SK-N-SH (cell line): ENCODE data around the gene ADAMTSL1.

Source experiments
- EZH2phosphoT487 ChIP-seq: fragments of 200-600 bp; sonication (generic); IDR thresholded peaks from 2 replicates; pipeline ENCODE4 v1.6.1; 2017; ENCODE audit warnings: low read depth, mixed run types, mild to moderate bottlenecking, antibody characterized with exemption, moderate library complexity, borderline replicate concordance
- GABPA ChIP-seq: IDR thresholded peaks from 2 replicates; pipeline ENCODE4 v1.4.0; 2012; ENCODE audit warnings: low read depth, mild to moderate bottlenecking
- JUND ChIP-seq: IDR thresholded peaks from 2 replicates; pipeline ENCODE4 v1.4.0; 2012
- POLR2AphosphoS5 ChIP-seq: IDR thresholded peaks from 2 replicates; pipeline ENCODE4 v1.6.1; 2012; ENCODE audit warnings: low read depth, low read length
- RXRA ChIP-seq: IDR thresholded peaks from 2 replicates; pipeline ENCODE4 v1.4.0; 2012; ENCODE audit warnings: low read depth, mild to moderate bottlenecking, borderline replicate concordance
- TAF1 ChIP-seq: IDR thresholded peaks from 2 replicates; pipeline ENCODE4 v1.6.1; 2012; ENCODE audit warnings: low read depth, mild to moderate bottlenecking, low read length, moderate library complexity, borderline replicate concordance
- TF ChIP-seq, protein P1 (sequence below): fragments of 150-350 bp; IDR thresholded peaks from 2 replicates; pipeline ENCODE4 v1.6.1; 2016; ENCODE audit warnings: mild to moderate bottlenecking, low read depth, low read length
- TF ChIP-seq, protein P2 (sequence below): fragments of 200-600 bp; sonication (generic); IDR thresholded peaks from 2 replicates; pipeline ENCODE4 v1.6.1; 2017; ENCODE audit warnings: antibody characterized with exemption, mild to moderate bottlenecking, moderate library complexity
- TF ChIP-seq, protein P3 (sequence below): IDR thresholded peaks from 2 replicates; pipeline ENCODE4 v1.6.1; 2012; ENCODE audit warnings: mild to moderate bottlenecking, low read depth, low read length, moderate library complexity

DNA sequence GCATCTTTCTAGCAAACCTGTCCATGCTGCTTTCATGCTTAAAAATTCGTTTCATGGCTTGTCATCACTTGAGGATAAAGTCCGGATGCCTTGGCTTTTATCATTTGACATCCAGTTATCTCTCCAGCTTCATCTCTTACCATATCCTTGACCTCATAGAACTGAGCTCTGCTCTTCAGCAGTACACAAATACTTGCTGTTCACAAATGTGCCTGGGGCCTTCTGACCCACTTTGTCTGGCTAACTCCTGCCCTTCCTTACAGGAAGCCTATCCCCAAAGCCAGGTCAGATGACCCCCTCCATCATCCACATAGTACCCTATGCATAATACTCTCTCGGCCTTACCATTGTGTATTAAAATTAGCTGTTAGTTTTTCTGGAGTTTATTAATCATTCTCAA is 310.0 kb downstream of the ADAMTSL1 start:
- TF ChIP-seq TAF1 (no peak), POLR2AphosphoS5 (no peak), EZH2phosphoT487 (no peak), GABPA (no peak), JUND (no peak), RXRA (no peak)
- TF ChIP-seq, protein P1, sequence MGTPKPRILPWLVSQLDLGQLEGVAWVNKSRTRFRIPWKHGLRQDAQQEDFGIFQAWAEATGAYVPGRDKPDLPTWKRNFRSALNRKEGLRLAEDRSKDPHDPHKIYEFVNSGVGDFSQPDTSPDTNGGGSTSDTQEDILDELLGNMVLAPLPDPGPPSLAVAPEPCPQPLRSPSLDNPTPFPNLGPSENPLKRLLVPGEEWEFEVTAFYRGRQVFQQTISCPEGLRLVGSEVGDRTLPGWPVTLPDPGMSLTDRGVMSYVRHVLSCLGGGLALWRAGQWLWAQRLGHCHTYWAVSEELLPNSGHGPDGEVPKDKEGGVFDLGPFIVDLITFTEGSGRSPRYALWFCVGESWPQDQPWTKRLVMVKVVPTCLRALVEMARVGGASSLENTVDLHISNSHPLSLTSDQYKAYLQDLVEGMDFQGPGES = no peak
- TF ChIP-seq, protein P2, sequence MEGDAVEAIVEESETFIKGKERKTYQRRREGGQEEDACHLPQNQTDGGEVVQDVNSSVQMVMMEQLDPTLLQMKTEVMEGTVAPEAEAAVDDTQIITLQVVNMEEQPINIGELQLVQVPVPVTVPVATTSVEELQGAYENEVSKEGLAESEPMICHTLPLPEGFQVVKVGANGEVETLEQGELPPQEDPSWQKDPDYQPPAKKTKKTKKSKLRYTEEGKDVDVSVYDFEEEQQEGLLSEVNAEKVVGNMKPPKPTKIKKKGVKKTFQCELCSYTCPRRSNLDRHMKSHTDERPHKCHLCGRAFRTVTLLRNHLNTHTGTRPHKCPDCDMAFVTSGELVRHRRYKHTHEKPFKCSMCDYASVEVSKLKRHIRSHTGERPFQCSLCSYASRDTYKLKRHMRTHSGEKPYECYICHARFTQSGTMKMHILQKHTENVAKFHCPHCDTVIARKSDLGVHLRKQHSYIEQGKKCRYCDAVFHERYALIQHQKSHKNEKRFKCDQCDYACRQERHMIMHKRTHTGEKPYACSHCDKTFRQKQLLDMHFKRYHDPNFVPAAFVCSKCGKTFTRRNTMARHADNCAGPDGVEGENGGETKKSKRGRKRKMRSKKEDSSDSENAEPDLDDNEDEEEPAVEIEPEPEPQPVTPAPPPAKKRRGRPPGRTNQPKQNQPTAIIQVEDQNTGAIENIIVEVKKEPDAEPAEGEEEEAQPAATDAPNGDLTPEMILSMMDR = no peak
- TF ChIP-seq, protein P3, sequence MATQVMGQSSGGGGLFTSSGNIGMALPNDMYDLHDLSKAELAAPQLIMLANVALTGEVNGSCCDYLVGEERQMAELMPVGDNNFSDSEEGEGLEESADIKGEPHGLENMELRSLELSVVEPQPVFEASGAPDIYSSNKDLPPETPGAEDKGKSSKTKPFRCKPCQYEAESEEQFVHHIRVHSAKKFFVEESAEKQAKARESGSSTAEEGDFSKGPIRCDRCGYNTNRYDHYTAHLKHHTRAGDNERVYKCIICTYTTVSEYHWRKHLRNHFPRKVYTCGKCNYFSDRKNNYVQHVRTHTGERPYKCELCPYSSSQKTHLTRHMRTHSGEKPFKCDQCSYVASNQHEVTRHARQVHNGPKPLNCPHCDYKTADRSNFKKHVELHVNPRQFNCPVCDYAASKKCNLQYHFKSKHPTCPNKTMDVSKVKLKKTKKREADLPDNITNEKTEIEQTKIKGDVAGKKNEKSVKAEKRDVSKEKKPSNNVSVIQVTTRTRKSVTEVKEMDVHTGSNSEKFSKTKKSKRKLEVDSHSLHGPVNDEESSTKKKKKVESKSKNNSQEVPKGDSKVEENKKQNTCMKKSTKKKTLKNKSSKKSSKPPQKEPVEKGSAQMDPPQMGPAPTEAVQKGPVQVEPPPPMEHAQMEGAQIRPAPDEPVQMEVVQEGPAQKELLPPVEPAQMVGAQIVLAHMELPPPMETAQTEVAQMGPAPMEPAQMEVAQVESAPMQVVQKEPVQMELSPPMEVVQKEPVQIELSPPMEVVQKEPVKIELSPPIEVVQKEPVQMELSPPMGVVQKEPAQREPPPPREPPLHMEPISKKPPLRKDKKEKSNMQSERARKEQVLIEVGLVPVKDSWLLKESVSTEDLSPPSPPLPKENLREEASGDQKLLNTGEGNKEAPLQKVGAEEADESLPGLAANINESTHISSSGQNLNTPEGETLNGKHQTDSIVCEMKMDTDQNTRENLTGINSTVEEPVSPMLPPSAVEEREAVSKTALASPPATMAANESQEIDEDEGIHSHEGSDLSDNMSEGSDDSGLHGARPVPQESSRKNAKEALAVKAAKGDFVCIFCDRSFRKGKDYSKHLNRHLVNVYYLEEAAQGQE = no peak
